Measurements from ENCODE around the gene PTPRF.

DNA sequence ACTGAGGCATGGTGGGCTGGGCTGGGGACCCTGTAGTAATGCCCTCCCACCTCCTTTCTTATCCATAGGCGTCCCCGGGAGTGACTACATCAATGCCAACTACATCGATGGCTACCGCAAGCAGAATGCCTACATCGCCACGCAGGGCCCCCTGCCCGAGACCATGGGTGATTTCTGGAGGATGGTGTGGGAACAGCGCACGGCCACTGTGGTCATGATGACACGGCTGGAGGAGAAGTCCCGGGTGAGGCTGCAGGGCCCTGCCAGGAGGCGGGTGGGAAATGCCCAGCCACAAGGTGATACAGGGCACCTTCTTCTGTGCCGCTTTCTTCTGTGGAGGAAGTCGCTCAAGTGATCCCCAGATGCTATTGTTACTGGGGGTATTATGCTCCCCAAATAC lies 87.0 kb downstream of the PTPRF start:
- TF ChIP-seq, protein P1, sequence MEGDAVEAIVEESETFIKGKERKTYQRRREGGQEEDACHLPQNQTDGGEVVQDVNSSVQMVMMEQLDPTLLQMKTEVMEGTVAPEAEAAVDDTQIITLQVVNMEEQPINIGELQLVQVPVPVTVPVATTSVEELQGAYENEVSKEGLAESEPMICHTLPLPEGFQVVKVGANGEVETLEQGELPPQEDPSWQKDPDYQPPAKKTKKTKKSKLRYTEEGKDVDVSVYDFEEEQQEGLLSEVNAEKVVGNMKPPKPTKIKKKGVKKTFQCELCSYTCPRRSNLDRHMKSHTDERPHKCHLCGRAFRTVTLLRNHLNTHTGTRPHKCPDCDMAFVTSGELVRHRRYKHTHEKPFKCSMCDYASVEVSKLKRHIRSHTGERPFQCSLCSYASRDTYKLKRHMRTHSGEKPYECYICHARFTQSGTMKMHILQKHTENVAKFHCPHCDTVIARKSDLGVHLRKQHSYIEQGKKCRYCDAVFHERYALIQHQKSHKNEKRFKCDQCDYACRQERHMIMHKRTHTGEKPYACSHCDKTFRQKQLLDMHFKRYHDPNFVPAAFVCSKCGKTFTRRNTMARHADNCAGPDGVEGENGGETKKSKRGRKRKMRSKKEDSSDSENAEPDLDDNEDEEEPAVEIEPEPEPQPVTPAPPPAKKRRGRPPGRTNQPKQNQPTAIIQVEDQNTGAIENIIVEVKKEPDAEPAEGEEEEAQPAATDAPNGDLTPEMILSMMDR (IDR thresholded peaks at IDR 0.05) = no peak
- no peak for TF ChIP-seq EZH2 (IDR thresholded peaks at IDR 0.05)
- TF ChIP-seq EZH2phosphoT487 (IDR thresholded peaks at IDR 0.05) = no peak
